ENCODE measurements around the gene LGR4.
"Not testable (repeated sequence)": the region's sequence is repeated elsewhere in the genome, so short reads cannot be mapped to it uniquely, and the experiment has no call there.

Gene LGR4

GRCh38 chr11:27472398-27473016 lies at the start of gene LGR4:
Gene LGR4, minus strand, starts transcription at chr11:27472790. Its CDS starts 488 bp downstream, at chr11:27472302.
- in situ Hi-C loops (cut with MboI; ENCODE audit: low pct_unique_long_range_greater_than_20kb, low sequenced_read_pairs) = no loop called here
- peak; percentile 95 for DNase-seq

- DNase-seq = no peak
- in situ Hi-C loops (cut with MboI; ENCODE audit: low pct_unique_long_range_greater_than_20kb, low sequenced_read_pairs) = no loop called here
Measured at GRCh38 chr11:27520226-27520625, 47.6 kb upstream of the LGR4 start.

GRCh38 chr11:27518518-27518917 lies 45.9 kb upstream of the LGR4 start:
- DNase-seq = no peak
- in situ Hi-C loops (cut with MboI; ENCODE audit: low pct_unique_long_range_greater_than_20kb, low sequenced_read_pairs) = no loop called here

- in situ Hi-C loops (cut with MboI; ENCODE audit: low pct_unique_long_range_greater_than_20kb, low sequenced_read_pairs); DNase-seq: not testable (repeated sequence)
Measured at GRCh38 chr11:27517490-27517889, 44.9 kb upstream of the LGR4 start.

GRCh38 chr11:27514558-27514957 lies 42.0 kb upstream of the LGR4 start:
- in situ Hi-C loops (cut with MboI; ENCODE audit: low pct_unique_long_range_greater_than_20kb, low sequenced_read_pairs) = no loop called here
- no peak for DNase-seq

GRCh38 chr11:27514076-27514475 lies 41.5 kb upstream of the LGR4 start:
- DNase-seq = no peak
- in situ Hi-C loops (cut with MboI; ENCODE audit: low pct_unique_long_range_greater_than_20kb, low sequenced_read_pairs) = no loop called here

- in situ Hi-C loops (cut with MboI; ENCODE audit: low pct_unique_long_range_greater_than_20kb, low sequenced_read_pairs) = no loop called here
- DNase-seq = no peak
Measured at GRCh38 chr11:27513389-27513788, 40.8 kb upstream of the LGR4 start.

GRCh38 chr11:27512238-27512637 lies 39.6 kb upstream of the LGR4 start:
- no peak for DNase-seq
- in situ Hi-C loops (cut with MboI; ENCODE audit: low pct_unique_long_range_greater_than_20kb, low sequenced_read_pairs) = no loop called here

GRCh38 chr11:27509908-27510307 lies 37.3 kb upstream of the LGR4 start:
- in situ Hi-C loops (cut with MboI; ENCODE audit: low pct_unique_long_range_greater_than_20kb, low sequenced_read_pairs) = no loop called here
- no peak for DNase-seq

GRCh38 chr11:27507557-27508322 lies 35.1 kb upstream of the LGR4 start:
- DNase-seq = no peak

GRCh38 chr11:27506200-27507182 lies 33.9 kb upstream of the LGR4 start, which contains the start of gene LIN7C:
Gene LIN7C, minus strand, starts transcription at chr11:27506769. Its CDS starts 17 bp downstream, at chr11:27506752.
- peak; percentile 95 for DNase-seq
- in situ Hi-C loops (cut with MboI; ENCODE audit: low pct_unique_long_range_greater_than_20kb, low sequenced_read_pairs) = no loop called here

More at GRCh38 chr11:27507557-27508322, 35.1 kb upstream of the LGR4 start:
- in situ Hi-C loops (cut with MboI; ENCODE audit: low pct_unique_long_range_greater_than_20kb, low sequenced_read_pairs) = no loop called here

- DNase-seq = no peak
- in situ Hi-C loops (cut with MboI; ENCODE audit: low pct_unique_long_range_greater_than_20kb, low sequenced_read_pairs) = no loop called here
Measured at GRCh38 chr11:27505781-27506180, 33.2 kb upstream of the LGR4 start.

GRCh38 chr11:27504205-27504604 lies 31.6 kb upstream of the LGR4 start:
- in situ Hi-C loops (cut with MboI; ENCODE audit: low pct_unique_long_range_greater_than_20kb, low sequenced_read_pairs) = no loop called here
- no peak for DNase-seq

- no peak for DNase-seq
- in situ Hi-C loops (cut with MboI; ENCODE audit: low pct_unique_long_range_greater_than_20kb, low sequenced_read_pairs) = no loop called here
Measured at GRCh38 chr11:27501100-27501499, 28.5 kb upstream of the LGR4 start.

GRCh38 chr11:27497911-27498310 lies 25.3 kb upstream of the LGR4 start:
- no peak for DNase-seq
- in situ Hi-C loops (cut with MboI; ENCODE audit: low pct_unique_long_range_greater_than_20kb, low sequenced_read_pairs) = loop anchor here (25.0 kb wide), 1 partner anchor 311 kb away; no protein-coding TSS in a partner anchor

- in situ Hi-C loops (cut with MboI; ENCODE audit: low pct_unique_long_range_greater_than_20kb, low sequenced_read_pairs) = loop anchor here (25.0 kb wide), 1 partner anchor 310 kb away; no protein-coding TSS in a partner anchor
- DNase-seq = peak; percentile 48
Measured at GRCh38 chr11:27497284-27497866, 24.8 kb upstream of the LGR4 start.

- in situ Hi-C loops (cut with MboI; ENCODE audit: low pct_unique_long_range_greater_than_20kb, low sequenced_read_pairs) = loop anchor here (25.0 kb wide), 1 partner anchor 309 kb away; no protein-coding TSS in a partner anchor
- no peak for DNase-seq
Measured at GRCh38 chr11:27496461-27496860, 23.9 kb upstream of the LGR4 start.

- no peak for DNase-seq
- in situ Hi-C loops (cut with MboI; ENCODE audit: low pct_unique_long_range_greater_than_20kb, low sequenced_read_pairs) = loop anchor here (25.0 kb wide), 1 partner anchor 309 kb away; no protein-coding TSS in a partner anchor
Measured at GRCh38 chr11:27495710-27496300, 23.2 kb upstream of the LGR4 start.
